HepG2 (cell line): Measurements from ENCODE around the gene TKFC. TPM values are rescaled to one million over a fixed set of nuclear protein-coding genes. Genes with fewer than 3 reads are reported as not detected.
A peak's percentile ranks its signal among the peaks of the same experiment; 100 is the strongest.

Source experiments
- ATAC-seq: fragments of 200-7000 bp; cut with Tn5 transposase; 3 replicates; pipeline ENCODE4 v1.9.1; 2020; ENCODE audit warnings: mild to moderate bottlenecking, moderate library complexity
- BruUV-seq: library from RNA; stranded (reverse); fragments of 400-500 nt; replicated peaks from 2 replicates; lab custom pipeline; 2021; lab: Mats Ljungman, UMichigan
- CTCF ChIA-PET: fragments of 300-600 bp; formaldehyde crosslinking; extraction: SDS; loops from one replicate; lab custom pipeline; 2021; ENCODE audit warnings: low total read pairs, inconsistent platforms, low intra/inter-chr PET ratio; lab: Yijun Ruan, JAX
- POLR2A ChIA-PET: fragments of 350-600 bp; sonication (Branson Sonifier 250); formaldehyde crosslinking; loops from one replicate; lab custom pipeline; 2020; ENCODE audit warnings: antibody characterized with exemption, inconsistent platforms; lab: Yijun Ruan, JAX
- DNase-seq: peaks from one replicate; pipeline ENCODE4 v3.0.0-alpha.2; 2015; ENCODE audit warnings: low spot score
- FAIRE-seq: peaks from 3 replicates; lab custom pipeline; 2011; peaks lifted over from hg19 to GRCh38; lab: Jason Lieb, UNC
- H2AFZ ChIP-seq: one replicate; pipeline ENCODE4 v1.6.1; 2011; ENCODE audit warnings: low read length, inconsistent platforms
- H3K27ac ChIP-seq: fragments of 300-600 bp; 3 replicates; pipeline ENCODE4 v1.8.0; 2011; ENCODE audit warnings: mixed run types, mild to moderate bottlenecking, mixed read lengths, low read length, inconsistent platforms; ENCODE audit not compliant: insufficient read depth; ENCODE audit errors: extremely low read length
- H3K27me3 ChIP-seq, 2 experiments: fragments of 200-600 bp in 1 of 2; 2 replicates in 1 of 2; 3 replicates in 1 of 2; pipeline versions ENCODE4 v1.6.0 to v1.8.0; 2011; ENCODE audit warnings: low read length in 2 of 2, mild to moderate bottlenecking in 2 of 2, moderate library complexity in 2 of 2, inconsistent platforms in 1 of 2; ENCODE audit not compliant: insufficient read depth in 2 of 2, control insufficient read depth in 1 of 2
- H3K36me3 ChIP-seq, 2 experiments: fragments of 200-600 bp in 1 of 2; replicated peaks in 1 of 2; 2 replicates in 1 of 2; 3 replicates in 1 of 2; pipeline versions ENCODE4 v1.5.1 to v1.8.0; 2011; ENCODE audit warnings: low read length in 2 of 2, inconsistent platforms in 1 of 2; ENCODE audit not compliant: insufficient read depth in 2 of 2, control insufficient read depth in 1 of 2
- H3K4me1 ChIP-seq: 2 replicates; pipeline ENCODE4 v1.5.1; 2012; ENCODE audit warnings: low read length, inconsistent platforms; ENCODE audit not compliant: insufficient read depth
- H3K4me2 ChIP-seq: 2 replicates; pipeline ENCODE4 v1.6.0; 2011; ENCODE audit warnings: low read depth, low read length, inconsistent platforms
- H3K4me3 ChIP-seq, 3 experiments: fragments of 200-600 bp in 1 of 3; sonication (generic), shearing (Covaris generic) in 1 of 3; replicated peaks in 1 of 3; 2 replicates each; pipeline ENCODE4 v1.5.1; 2011 to 2016; ENCODE audit warnings: low read length in 3 of 3, inconsistent platforms in 2 of 3, low read depth in 2 of 3, mild to moderate bottlenecking in 2 of 3, control low read depth in 1 of 3, mixed read lengths in 1 of 3; ENCODE audit not compliant: insufficient read depth in 1 of 3
- H3K79me2 ChIP-seq: one replicate; pipeline ENCODE4 v1.6.1; 2011; ENCODE audit warnings: low read length, inconsistent platforms; ENCODE audit not compliant: insufficient read depth
- H3K9ac ChIP-seq: 2 replicates; pipeline ENCODE4 v1.6.0; 2011; ENCODE audit warnings: mild to moderate bottlenecking, low read depth, low read length, inconsistent platforms; ENCODE audit not compliant: insufficient read depth
- H3K9me3 ChIP-seq: 2 replicates; pipeline ENCODE4 v1.5.1; 2012; ENCODE audit warnings: mild to moderate bottlenecking, low read length
- H4K20me1 ChIP-seq: 2 replicates; pipeline ENCODE4 v1.6.0; 2011; ENCODE audit warnings: inconsistent platforms, mild to moderate bottlenecking, low read length, moderate library complexity; ENCODE audit not compliant: insufficient read depth
- AKAP8 ChIP-seq: sonication (generic); formaldehyde crosslinking; IDR thresholded peaks from 2 replicates; pipeline ENCODE4 v1.5.1; 2020; ENCODE audit warnings: mild to moderate bottlenecking, missing genetic modification reagents
- FLYWCH1 ChIP-seq: sonication (generic); formaldehyde crosslinking; IDR thresholded peaks from 2 replicates; pipeline ENCODE4 v1.8.1; 2023; ENCODE audit warnings: mild to moderate bottlenecking, missing genetic modification reagents
- FOXM1 ChIP-seq: sonication (generic); formaldehyde crosslinking; IDR thresholded peaks from 2 replicates; pipeline ENCODE4 v1.5.0; 2020; ENCODE audit warnings: missing genetic modification reagents
- JARID2 ChIP-seq: sonication (generic); formaldehyde crosslinking; IDR thresholded peaks from 2 replicates; pipeline ENCODE4 v1.8.1; 2023; ENCODE audit warnings: missing genetic modification reagents, inconsistent platforms; ENCODE audit not compliant: insufficient replicate concordance
- MAFF ChIP-seq: IDR thresholded peaks from 2 replicates; pipeline ENCODE4 v1.6.1; 2011; ENCODE audit warnings: low read depth, low read length, improper control_type of control experiment
- MAFK ChIP-seq, 2 experiments: IDR thresholded peaks in 1 of 2; conservative IDR thresholded peaks in 1 of 2; 2 replicates each; pipeline ENCODE4 v1.6.1; 2011; ENCODE audit warnings: improper control_type of control experiment in 2 of 2, low read length in 2 of 2
- RELA ChIP-seq: sonication (generic); formaldehyde crosslinking; IDR thresholded peaks from 2 replicates; pipeline ENCODE4 v1.4.0; 2020; ENCODE audit warnings: missing genetic modification reagents
- RXRA ChIP-seq: sonication (generic); formaldehyde crosslinking; IDR thresholded peaks from 2 replicates; pipeline ENCODE4 v1.5.1; 2020; ENCODE audit warnings: missing genetic modification reagents
- SNAPC2 ChIP-seq: sonication (generic); formaldehyde crosslinking; IDR thresholded peaks from 2 replicates; pipeline ENCODE4 v1.8.1; 2022; ENCODE audit warnings: mild to moderate bottlenecking, missing genetic modification reagents
- SNRNP70 ChIP-seq: fragments of 200-400 bp; formaldehyde crosslinking; IDR thresholded peaks from 2 replicates; pipeline ENCODE4 v1.6.1; 2017; ENCODE audit warnings: mild to moderate bottlenecking, low read depth, low read length, moderate library complexity
- SOX5 ChIP-seq: IDR thresholded peaks from 2 replicates; pipeline ENCODE4 v1.6.1; 2016; ENCODE audit warnings: borderline replicate concordance
- TP53 ChIP-seq: sonication (generic); formaldehyde crosslinking; conservative IDR thresholded peaks from 2 replicates; pipeline ENCODE4 v1.4.0; 2020; ENCODE audit warnings: missing genetic modification reagents
- ZNF678 ChIP-seq: sonication (generic); formaldehyde crosslinking; IDR thresholded peaks from 2 replicates; pipeline ENCODE4 v1.4.0; 2020; ENCODE audit warnings: mild to moderate bottlenecking, missing genetic modification reagents
- ZNF773 ChIP-seq: sonication (generic); formaldehyde crosslinking; IDR thresholded peaks from 2 replicates; pipeline ENCODE4 v1.4.0; 2020; ENCODE audit warnings: missing genetic modification reagents, borderline replicate concordance
- WGBS: methylation state at CpG from one replicate; pipeline ENCODE4 v1.1.6; 2017; ENCODE audit warnings: low lambda C conversion rate; 5-methylcytosine and 5-hydroxymethylcytosine counted together
- in situ Hi-C: cut with HindIII; loops from 2 replicates; pipeline ENCODE4 v1.10.0; 2017; ENCODE audit warnings: low pct_unique_long_range_greater_than_20kb; ENCODE audit not compliant: extremely low pct_ligation_motif_present
- intact Hi-C: fragments of 100-400 bp; cut with micrococcal nuclease; formaldehyde crosslinking; loops from one replicate; pipeline ENCODE4 v1.10.0; 2022; ENCODE audit not compliant: unreplicated experiment
- polyA plus RNA-seq, 8 experiments: library from polyadenylated mRNA; depleted of rRNA in 3 of 8; stranded (reverse) in 7 of 8; unstranded in 1 of 8; fragments of >200 nt; fragmentation: Illumina TruSeq in 4 of 8; extraction: Trizol in 4 of 8; gene quantifications; 2 replicates each; pipeline versions ENCODE4 v1.2.1 to v1.2.3, GENCODE V29; 2011 to 2016; ENCODE audit warnings: low read depth in 4 of 8, missing spikeins in 1 of 8, mixed read lengths in 1 of 8; ENCODE audit not compliant: insufficient read depth in 1 of 8
- total RNA-seq, 5 experiments: library from RNA; depleted of rRNA; stranded (reverse); fragments of >200 nt; fragmentation: Illumina TruSeq; extraction: Trizol; gene quantifications; 2 replicates each; pipeline ENCODE4 v1.2.3, GENCODE V29; 2016; ENCODE audit warnings: low read depth in 1 of 5
- TF ChIP-seq, protein P1 (sequence below): sonication (generic); formaldehyde crosslinking; IDR thresholded peaks from 2 replicates; pipeline ENCODE4 v1.4.0; 2020; ENCODE audit warnings: mild to moderate bottlenecking, missing genetic modification reagents
- TF ChIP-seq, protein P2 (sequence below): IDR thresholded peaks from 2 replicates; pipeline ENCODE4 v1.4.0; 2020; ENCODE audit warnings: mild to moderate bottlenecking, missing genetic modification reagents
- TF ChIP-seq, protein P3 (sequence below): sonication (generic); formaldehyde crosslinking; IDR thresholded peaks from 2 replicates; pipeline ENCODE4 v1.4.0; 2020; ENCODE audit warnings: low read depth, mild to moderate bottlenecking, missing genetic modification reagents

TKFC gene
- total and polyA plus RNA-seq, 2 of the 13 experiments (the other 11 are each of a cell fraction or from before 2014, with no cell fraction given): 147 to 197 TPM

DNA sequence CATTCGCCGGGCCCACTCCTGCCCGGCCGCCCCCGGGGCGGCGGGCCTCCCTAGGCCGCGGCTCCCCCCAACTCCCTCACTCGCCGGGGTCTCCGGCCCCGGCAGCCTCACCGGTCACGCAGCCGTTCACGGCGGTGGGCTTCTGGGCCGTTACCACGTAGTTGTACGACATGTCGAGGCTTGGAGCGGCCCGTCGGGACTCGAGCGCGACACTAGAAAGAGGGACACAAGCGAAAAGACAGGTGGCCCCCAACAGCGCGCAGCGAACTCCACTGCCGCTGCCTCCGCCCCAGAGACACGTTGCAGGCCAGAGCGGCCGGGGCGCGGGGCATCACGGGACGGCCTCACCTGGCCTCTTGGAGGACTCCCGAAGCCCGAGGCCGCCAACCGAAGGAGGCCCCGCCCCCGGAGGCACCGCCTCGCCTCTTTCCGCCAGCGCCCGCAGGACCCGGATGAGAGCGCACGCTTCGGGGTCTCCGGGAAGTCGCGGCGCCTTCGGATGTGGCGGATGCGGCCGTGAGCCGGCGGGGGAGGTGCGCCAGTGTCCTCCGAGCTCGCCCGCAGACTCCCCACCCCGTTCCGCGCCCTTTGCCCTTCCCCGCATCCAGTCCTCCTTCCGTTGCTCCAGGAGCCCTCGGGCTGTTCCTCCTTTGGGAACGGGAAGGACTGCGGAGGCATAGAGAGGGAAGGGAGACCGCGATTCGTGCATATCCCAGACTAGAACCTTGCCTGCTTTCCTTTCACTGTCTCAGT, at the start of gene TKFC, which contains the start of gene DDB1 (continued):
- TF ChIP-seq JARID2 (CRISPR knock-in tag) (peak; percentile 44), SNAPC2 (CRISPR knock-in tag) (0 out of 2 replicates have a peak, but pooled peaks have one; percentile 22), RELA (no peak), FLYWCH1 (CRISPR knock-in tag) (no peak), TP53 (CRISPR knock-in tag) (no peak), FOXM1 (CRISPR knock-in tag) (no peak), SNRNP70 (no peak), RXRA (CRISPR knock-in tag) (peak; percentile 76), AKAP8 (CRISPR knock-in tag) (0 out of 2 replicates have a peak, but pooled peaks have one; percentile 50)

DNA sequence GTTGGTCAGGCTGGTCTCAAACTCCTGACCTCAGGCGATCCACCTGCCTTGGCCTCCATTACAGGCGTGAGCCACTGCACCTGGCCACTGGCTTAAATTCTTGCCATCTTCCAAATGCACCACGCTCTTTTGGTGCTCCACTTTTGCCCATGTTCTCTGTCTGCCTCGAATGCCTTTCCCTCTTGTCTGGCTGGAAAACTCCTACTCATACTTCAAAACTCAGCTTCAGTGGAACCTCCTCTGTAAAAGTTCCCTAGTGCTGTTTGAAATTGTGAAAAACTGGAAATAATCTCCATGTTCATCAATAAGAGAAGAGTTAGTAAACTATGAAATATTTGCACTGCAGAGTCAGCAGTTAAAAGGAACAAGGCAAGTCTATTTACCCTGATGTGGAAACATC, 49.4 kb upstream of the TKFC start:
- TSS peak; percentile 27 for BruUV-seq
- CTCF ChIA-PET: no interaction called here

More for the DNA sequence above, 49.4 kb upstream of the TKFC start:
- FAIRE-seq (no peak), ATAC-seq (no peak), DNase-seq (no peak)
- POLR2A ChIA-PET: interaction anchor here (1.1 to 1.4 kb wide), 2 partner anchors 10 to 14 kb away, joined by 3 to 5 read pairs; no protein-coding TSS in a partner anchor
- Histone ChIP-seq H3K79me2 (peaks cover 4% of the 10 kb centered on the region), H3K4me2 (no peak overlapping the region), H3K27me3 (no peaks in the 10 kb centered on the region), H3K9me3 (no peaks in the 10 kb centered on the region), H3K4me3 (no peak overlapping the region), H4K20me1 (0 out of 2 replicates have a peak, but pooled peaks cover 5% of the 10 kb centered on the region), H3K27ac (no peak overlapping the region), H3K9ac (no peak overlapping the region), H3K4me1 (no peaks in the 10 kb centered on the region), H3K36me3 (peaks cover 55 to 87% of the 10 kb centered on the region in 2 experiments), H2AFZ (no peak overlapping the region)
- intact Hi-C loops (no loop called here), in situ Hi-C loops (no loop called here)
- WGBS: 97% methylated on average over 4 of the region's 4 CpGs
- TF ChIP-seq MAFK (conservative IDR thresholded peaks at IDR 0.05 in 1 of 2, IDR thresholded peaks at IDR 0.05 in 1 of 2; ENCODE audit: low read length in 2 of 2) (peak; percentile 28 to 46; a peak in 2 of 4 replicates), MAFF (peak; percentile 41), ZNF678 (CRISPR knock-in tag) (no peak), SOX5 (CRISPR knock-in tag) (no peak), ZNF773 (CRISPR knock-in tag) (no peak)
- TF ChIP-seq, protein P1, sequence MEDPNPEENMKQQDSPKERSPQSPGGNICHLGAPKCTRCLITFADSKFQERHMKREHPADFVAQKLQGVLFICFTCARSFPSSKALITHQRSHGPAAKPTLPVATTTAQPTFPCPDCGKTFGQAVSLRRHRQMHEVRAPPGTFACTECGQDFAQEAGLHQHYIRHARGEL (CRISPR knock-in tag): no peak
- TF ChIP-seq, protein P2, sequence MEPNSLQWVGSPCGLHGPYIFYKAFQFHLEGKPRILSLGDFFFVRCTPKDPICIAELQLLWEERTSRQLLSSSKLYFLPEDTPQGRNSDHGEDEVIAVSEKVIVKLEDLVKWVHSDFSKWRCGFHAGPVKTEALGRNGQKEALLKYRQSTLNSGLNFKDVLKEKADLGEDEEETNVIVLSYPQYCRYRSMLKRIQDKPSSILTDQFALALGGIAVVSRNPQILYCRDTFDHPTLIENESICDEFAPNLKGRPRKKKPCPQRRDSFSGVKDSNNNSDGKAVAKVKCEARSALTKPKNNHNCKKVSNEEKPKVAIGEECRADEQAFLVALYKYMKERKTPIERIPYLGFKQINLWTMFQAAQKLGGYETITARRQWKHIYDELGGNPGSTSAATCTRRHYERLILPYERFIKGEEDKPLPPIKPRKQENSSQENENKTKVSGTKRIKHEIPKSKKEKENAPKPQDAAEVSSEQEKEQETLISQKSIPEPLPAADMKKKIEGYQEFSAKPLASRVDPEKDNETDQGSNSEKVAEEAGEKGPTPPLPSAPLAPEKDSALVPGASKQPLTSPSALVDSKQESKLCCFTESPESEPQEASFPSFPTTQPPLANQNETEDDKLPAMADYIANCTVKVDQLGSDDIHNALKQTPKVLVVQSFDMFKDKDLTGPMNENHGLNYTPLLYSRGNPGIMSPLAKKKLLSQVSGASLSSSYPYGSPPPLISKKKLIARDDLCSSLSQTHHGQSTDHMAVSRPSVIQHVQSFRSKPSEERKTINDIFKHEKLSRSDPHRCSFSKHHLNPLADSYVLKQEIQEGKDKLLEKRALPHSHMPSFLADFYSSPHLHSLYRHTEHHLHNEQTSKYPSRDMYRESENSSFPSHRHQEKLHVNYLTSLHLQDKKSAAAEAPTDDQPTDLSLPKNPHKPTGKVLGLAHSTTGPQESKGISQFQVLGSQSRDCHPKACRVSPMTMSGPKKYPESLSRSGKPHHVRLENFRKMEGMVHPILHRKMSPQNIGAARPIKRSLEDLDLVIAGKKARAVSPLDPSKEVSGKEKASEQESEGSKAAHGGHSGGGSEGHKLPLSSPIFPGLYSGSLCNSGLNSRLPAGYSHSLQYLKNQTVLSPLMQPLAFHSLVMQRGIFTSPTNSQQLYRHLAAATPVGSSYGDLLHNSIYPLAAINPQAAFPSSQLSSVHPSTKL (CRISPR knock-in tag): no peak
- TF ChIP-seq, protein P3, sequence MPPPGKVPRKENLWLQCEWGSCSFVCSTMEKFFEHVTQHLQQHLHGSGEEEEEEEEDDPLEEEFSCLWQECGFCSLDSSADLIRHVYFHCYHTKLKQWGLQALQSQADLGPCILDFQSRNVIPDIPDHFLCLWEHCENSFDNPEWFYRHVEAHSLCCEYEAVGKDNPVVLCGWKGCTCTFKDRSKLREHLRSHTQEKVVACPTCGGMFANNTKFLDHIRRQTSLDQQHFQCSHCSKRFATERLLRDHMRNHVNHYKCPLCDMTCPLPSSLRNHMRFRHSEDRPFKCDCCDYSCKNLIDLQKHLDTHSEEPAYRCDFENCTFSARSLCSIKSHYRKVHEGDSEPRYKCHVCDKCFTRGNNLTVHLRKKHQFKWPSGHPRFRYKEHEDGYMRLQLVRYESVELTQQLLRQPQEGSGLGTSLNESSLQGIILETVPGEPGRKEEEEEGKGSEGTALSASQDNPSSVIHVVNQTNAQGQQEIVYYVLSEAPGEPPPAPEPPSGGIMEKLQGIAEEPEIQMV (CRISPR knock-in tag): no peak
